Stomach (tissue), 4 donors: ENCODE data around the gene LSAMP.

ENCODE experiments used
- EP300 ChIP-seq: sonication (generic); formaldehyde crosslinking; IDR thresholded peaks from one replicate; pipeline ENCODE4 v1.6.1; 2017; ENCODE audit warnings: antibody characterized with exemption
- POLR2A ChIP-seq, 4 donors: fragments of 450-650 bp; IDR thresholded peaks; one replicate each; pipeline ENCODE4 v1.6.1; 2016; ENCODE audit warnings: antibody characterized with exemption in 4 of 4, control low read depth in 2 of 4, mild to moderate bottlenecking in 1 of 4, moderate library complexity in 1 of 4
- POLR2AphosphoS5 ChIP-seq, 3 donors: sonication (generic); formaldehyde crosslinking; IDR thresholded peaks; one replicate each; pipeline ENCODE4 v1.6.1; 2016; ENCODE audit warnings: antibody characterized with exemption in 3 of 3
- TF ChIP-seq, protein P1 (sequence below), 7 experiments: fragments of 450-650 bp in 4 of 7; fragments of 200-600 bp in 3 of 7; sonication (generic) in 3 of 7; IDR thresholded peaks; one replicate each; pipeline ENCODE4 v1.5.1; 2016 to 2019; ENCODE audit warnings: antibody characterized with exemption in 7 of 7, control low read depth in 2 of 7, mild to moderate bottlenecking in 1 of 7

- TF ChIP-seq, protein P1, sequence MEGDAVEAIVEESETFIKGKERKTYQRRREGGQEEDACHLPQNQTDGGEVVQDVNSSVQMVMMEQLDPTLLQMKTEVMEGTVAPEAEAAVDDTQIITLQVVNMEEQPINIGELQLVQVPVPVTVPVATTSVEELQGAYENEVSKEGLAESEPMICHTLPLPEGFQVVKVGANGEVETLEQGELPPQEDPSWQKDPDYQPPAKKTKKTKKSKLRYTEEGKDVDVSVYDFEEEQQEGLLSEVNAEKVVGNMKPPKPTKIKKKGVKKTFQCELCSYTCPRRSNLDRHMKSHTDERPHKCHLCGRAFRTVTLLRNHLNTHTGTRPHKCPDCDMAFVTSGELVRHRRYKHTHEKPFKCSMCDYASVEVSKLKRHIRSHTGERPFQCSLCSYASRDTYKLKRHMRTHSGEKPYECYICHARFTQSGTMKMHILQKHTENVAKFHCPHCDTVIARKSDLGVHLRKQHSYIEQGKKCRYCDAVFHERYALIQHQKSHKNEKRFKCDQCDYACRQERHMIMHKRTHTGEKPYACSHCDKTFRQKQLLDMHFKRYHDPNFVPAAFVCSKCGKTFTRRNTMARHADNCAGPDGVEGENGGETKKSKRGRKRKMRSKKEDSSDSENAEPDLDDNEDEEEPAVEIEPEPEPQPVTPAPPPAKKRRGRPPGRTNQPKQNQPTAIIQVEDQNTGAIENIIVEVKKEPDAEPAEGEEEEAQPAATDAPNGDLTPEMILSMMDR (IDR thresholded peaks at IDR 0.05), result no peak
- TF ChIP-seq POLR2A (IDR thresholded peaks at IDR 0.05) (no peak), POLR2AphosphoS5 (IDR thresholded peaks at IDR 0.05) (no peak), EP300 (no peak)
Measured at GRCh38 chr3:116018646-116019045, 426.6 kb downstream of the LSAMP start.
